Fibroblast of pulmonary artery (primary cell): ENCODE results near the gene RORC.

Experiments
- DNase-seq: peaks from one replicate; pipeline ENCODE4 v3.0.0-alpha.2; 2010; ENCODE audit warnings: low read depth
- H3K4me3 ChIP-seq: replicated peaks from 2 replicates; pipeline ENCODE4 v1.5.1; 2011; ENCODE audit warnings: low read depth, mild to moderate bottlenecking, control low read depth, low read length, moderate library complexity
- CTCF ChIP-seq: IDR thresholded peaks from 2 replicates; pipeline ENCODE4 v1.5.1; 2011; ENCODE audit warnings: mild to moderate bottlenecking, control low read depth, low read length, inconsistent platforms; ENCODE audit errors: missing control alignments

RORC gene

GRCh38 chr1:151835596-151835995 lies 4.0 kb upstream of the RORC start:
- H3K4me3 ChIP-seq = no peak overlapping the region
- no peak for TF ChIP-seq CTCF

DNA sequence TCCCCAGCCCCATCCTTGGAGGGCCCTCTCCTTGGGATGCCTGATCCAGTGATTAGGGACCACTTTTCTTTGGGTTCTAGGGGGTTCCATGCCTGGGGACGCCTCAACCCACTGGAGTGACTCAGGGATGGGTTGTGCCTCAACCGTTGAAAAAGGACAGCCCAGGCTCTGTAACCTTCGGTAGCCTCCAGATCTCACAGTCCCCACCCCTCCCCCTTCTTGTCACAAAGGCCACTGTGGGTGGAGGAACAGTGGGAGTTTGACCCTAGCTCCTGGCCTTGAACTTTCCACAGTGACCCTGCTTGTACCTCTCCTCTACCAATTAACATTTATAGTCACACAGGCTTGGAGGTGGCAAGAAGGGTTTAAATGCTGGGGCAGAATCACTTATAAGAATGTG lies 2.6 kb upstream of the RORC start:
- no peak for DNase-seq
- no peak overlapping the region for H3K4me3 ChIP-seq
- TF ChIP-seq CTCF = no peak

More at GRCh38 chr1:151835596-151835995, 4.0 kb upstream of the RORC start:
- DNase-seq = no peak

DNA sequence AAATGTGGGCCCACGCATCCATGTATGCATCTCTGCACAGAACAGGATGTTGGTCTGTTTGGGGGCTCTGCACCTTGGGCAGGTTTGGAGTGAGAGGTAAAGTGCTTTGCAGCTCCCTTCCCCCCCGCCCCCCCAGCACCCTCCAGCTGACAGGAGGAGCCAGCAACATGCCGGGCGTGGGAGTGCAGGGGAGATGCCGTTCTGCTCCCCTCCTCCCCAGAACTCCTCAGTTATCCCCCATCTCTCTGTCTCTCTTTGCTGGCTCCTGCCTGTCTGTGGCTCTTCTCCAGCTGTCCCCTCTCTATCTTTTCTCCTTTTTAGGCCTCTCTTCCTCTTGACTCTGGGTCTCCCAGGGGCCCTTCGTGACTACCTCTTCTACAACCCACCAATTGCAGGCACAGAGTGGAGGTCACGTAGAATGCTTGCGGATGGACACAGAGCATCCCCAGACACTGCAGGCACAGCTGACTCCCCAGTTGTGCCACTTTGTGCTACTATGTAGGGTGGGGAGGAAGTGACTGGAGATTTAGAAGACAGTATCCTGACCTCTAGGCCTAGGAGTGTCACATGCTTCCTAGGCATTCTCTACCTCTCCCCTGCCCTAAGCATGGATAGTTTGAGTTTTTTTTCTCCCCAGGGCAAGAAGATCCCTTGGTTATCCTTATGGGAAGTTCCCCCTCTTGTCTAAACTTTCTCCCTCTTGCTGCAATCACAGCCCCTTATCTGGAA lies 1.7 kb upstream of the RORC start:
- DNase-seq = no peak
- no peak for TF ChIP-seq CTCF
- H3K4me3 ChIP-seq = no peak overlapping the region

DNA sequence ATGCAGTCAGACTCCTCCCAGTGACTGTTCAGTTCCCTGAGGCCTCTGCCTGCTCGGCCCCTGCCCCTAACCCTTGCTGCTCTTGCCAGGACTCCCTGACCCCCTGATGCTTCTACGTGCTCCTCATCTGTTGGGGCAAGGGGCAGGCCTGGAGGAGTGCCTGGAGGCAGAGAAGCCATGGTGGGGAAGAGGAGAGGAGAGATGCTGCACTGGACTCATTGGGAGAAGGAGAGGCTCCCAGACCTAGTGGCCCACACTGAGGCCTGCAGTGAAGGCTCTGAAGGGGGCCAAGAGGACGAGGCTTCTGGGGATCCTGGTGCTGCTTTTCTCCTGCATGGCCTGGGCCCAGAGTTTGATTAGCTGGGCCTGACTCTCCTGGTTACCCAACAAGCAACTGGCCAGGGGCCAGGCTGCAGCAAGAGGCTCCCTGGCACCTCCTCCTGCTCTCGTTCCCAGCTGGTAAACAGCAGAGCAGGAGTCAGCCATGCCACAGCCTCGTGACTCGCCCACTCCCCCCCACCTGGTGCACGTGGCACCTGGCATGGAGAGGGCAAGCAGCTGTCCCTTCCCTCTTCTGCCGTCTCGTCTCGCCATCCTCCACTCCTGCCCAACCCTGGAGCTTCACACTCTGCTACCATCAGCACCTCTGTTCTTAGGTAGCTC lies 847 bp upstream of the RORC start:
- no peak overlapping the region for H3K4me3 ChIP-seq
- TF ChIP-seq CTCF = no peak
- peak; percentile 69 for DNase-seq

DNA sequence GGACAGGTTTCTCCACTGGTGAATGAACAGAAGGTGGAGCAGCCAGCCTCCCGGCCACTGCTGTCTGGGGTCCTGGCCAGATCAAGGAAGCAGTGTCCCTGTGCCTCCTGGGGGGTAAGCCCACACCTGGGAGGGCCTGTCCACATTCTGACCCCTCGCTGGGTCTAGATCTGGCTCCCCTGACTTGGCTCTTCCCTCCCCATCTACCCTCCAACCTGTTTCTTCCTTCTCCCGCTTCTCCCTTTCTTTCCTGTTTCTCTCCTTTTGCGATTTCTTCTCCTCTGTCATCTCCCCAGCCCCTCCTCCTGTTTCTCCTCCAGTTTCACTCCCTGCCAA lies 378 bp downstream of the RORC start:
- no peak overlapping the region for H3K4me3 ChIP-seq
- no peak for DNase-seq
- no peak for TF ChIP-seq CTCF

DNA sequence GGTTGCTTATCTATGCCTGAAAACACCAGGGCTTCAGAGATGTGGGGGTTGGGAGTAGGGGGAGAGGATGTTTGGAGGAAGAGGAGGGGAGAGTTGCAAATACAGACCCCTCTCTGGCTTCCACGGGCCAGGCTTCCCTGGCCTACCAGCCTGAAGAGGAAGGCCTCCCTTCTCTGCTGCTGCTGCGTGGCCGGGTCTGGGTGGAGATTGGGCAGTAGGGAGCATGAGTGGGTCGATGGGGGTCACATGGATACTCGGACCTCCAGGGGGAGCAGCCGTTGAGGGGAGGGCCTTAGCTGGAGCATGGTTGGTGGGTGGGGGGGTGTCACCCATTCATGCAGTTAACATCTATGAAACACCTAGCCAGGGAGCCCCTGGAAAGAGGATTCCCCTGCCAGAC lies 1.5 kb downstream of the RORC start:
- H3K4me3 ChIP-seq = no peak overlapping the region
- no peak for TF ChIP-seq CTCF
- no peak for DNase-seq

DNA sequence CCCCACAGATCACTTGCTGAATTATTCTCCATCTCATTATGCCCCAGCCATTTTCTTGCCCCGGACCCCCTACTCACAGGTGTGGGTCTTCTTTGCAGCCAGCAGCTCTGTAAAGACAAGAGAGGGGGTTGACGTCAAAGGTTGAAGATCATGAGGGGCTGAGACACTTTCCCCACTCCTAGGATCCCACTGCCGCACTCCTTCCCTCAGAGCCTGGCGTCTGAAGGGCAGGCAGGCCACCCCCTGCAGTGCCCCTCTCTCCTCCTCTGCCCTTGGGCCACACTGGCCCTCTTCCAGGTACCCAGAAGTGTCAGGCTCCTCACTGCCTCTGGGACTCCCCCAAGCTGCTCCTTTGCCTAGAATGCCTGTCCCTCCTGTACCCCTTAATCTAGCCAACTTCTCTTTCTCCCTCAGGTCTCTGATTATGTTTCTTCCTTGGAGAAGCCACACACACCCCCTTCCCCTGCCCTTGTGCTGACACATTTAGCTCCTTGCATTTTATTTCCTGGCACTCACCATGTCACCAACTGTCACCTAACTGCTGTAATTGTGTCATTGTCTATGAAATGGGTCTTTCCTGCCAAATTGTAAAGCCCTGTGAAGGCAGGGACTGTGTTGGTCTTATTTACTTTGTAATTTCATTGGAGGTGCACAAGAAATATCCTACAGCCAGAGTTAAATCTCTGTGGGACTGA lies 2.1 kb downstream of the RORC start:
- no peak for DNase-seq
- TF ChIP-seq CTCF = no peak
- no peak overlapping the region for H3K4me3 ChIP-seq
